SK-N-SH treated with all-trans-retinoic acid at 6 μM for 48 hours (cell line): ENCODE data around the gene BRINP1.

Experiments used
- ATAC-seq: fragments of 200-7000 bp; cut with Tn5 transposase; 3 replicates; pipeline ENCODE4 v1.9.1; 2020; ENCODE audit warnings: mild to moderate bottlenecking, moderate library complexity
- ARNTL ChIP-seq: fragments of 450-650 bp; formaldehyde crosslinking; IDR thresholded peaks from 2 replicates; pipeline ENCODE4 v1.5.0; 2020; ENCODE audit warnings: low read depth, mild to moderate bottlenecking, moderate library complexity, borderline replicate concordance
- BACH2 ChIP-seq: fragments of 250-450 bp; sonication (Bioruptor Pico); IDR thresholded peaks from 2 replicates; pipeline ENCODE4 v1.9.0; 2021; ENCODE audit warnings: mild to moderate bottlenecking, borderline replicate concordance
- CSDC2 ChIP-seq: fragments of 250-450 bp; sonication (Bioruptor Pico); IDR thresholded peaks from 2 replicates; pipeline ENCODE4 v1.5.0; 2020; ENCODE audit warnings: mild to moderate bottlenecking, moderate library complexity
- CSRNP3 ChIP-seq: fragments of 250-450 bp; sonication (Bioruptor Pico); IDR thresholded peaks from 2 replicates; pipeline ENCODE4 v1.5.1; 2021; ENCODE audit warnings: mild to moderate bottlenecking, moderate library complexity
- ESRRG ChIP-seq: fragments of 250-450 bp; sonication (Bioruptor Pico); IDR thresholded peaks from 2 replicates; pipeline ENCODE4 v1.6.1; 2021; ENCODE audit warnings: mild to moderate bottlenecking
- GLIS3 ChIP-seq: fragments of 250-450 bp; sonication (Bioruptor Pico); IDR thresholded peaks from 2 replicates; pipeline ENCODE4 v1.5.0; 2020; ENCODE audit warnings: mild to moderate bottlenecking, moderate library complexity
- ISL1 ChIP-seq: fragments of 250-450 bp; sonication (Bioruptor Pico); IDR thresholded peaks from 2 replicates; pipeline ENCODE4 v2.1.2; 2022; ENCODE audit warnings: mild to moderate bottlenecking, moderate library complexity
- OSR1 ChIP-seq: fragments of 250-450 bp; sonication (Bioruptor Pico); IDR thresholded peaks from 2 replicates; pipeline ENCODE4 v1.8.0; 2022; ENCODE audit warnings: moderate library complexity, mild to moderate bottlenecking, inconsistent platforms
- PATZ1 ChIP-seq: fragments of 250-450 bp; sonication (Bioruptor Pico); IDR thresholded peaks from 2 replicates; pipeline ENCODE4 v1.8.0; 2020; ENCODE audit warnings: mild to moderate bottlenecking, moderate library complexity, borderline replicate concordance
- PPARA ChIP-seq: fragments of 250-450 bp; sonication (Bioruptor Pico); IDR thresholded peaks from 2 replicates; pipeline ENCODE4 v1.5.0; 2020; ENCODE audit warnings: mild to moderate bottlenecking, borderline replicate concordance
- RARB ChIP-seq: fragments of 250-450 bp; sonication (Bioruptor Pico); IDR thresholded peaks from 2 replicates; pipeline ENCODE4 v1.8.0; 2021; ENCODE audit warnings: mild to moderate bottlenecking, moderate library complexity
- SNAI2 ChIP-seq: fragments of 250-450 bp; sonication (Bioruptor Pico); IDR thresholded peaks from 2 replicates; pipeline ENCODE4 v1.5.0; 2020; ENCODE audit warnings: mild to moderate bottlenecking, moderate library complexity
- TCF4 ChIP-seq: fragments of 250-450 bp; sonication (Bioruptor Pico); IDR thresholded peaks from 2 replicates; pipeline ENCODE4 v1.8.0; 2021; ENCODE audit warnings: mild to moderate bottlenecking, moderate library complexity, borderline replicate concordance
- TSHZ2 ChIP-seq: fragments of 250-450 bp; sonication (Bioruptor Pico); IDR thresholded peaks from 2 replicates; pipeline ENCODE4 v1.5.0; 2020; ENCODE audit warnings: mild to moderate bottlenecking, moderate library complexity
- ZC3H10 ChIP-seq: fragments of 250-450 bp; sonication (Bioruptor Pico); IDR thresholded peaks from 2 replicates; pipeline ENCODE4 v1.5.1; 2021; ENCODE audit warnings: mild to moderate bottlenecking, moderate library complexity
- ZFP3 ChIP-seq: fragments of 250-450 bp; sonication (Bioruptor Pico); IDR thresholded peaks from 2 replicates; pipeline ENCODE4 v1.5.0; 2020; ENCODE audit warnings: mild to moderate bottlenecking, moderate library complexity
- ZNF70 ChIP-seq: fragments of 450-650 bp; formaldehyde crosslinking; IDR thresholded peaks from 2 replicates; pipeline ENCODE4 v1.5.0; 2020; ENCODE audit warnings: mild to moderate bottlenecking, moderate library complexity
- ZNF8 ChIP-seq: fragments of 450-650 bp; formaldehyde crosslinking; IDR thresholded peaks from 2 replicates; pipeline ENCODE4 v1.5.0; 2020; ENCODE audit warnings: mild to moderate bottlenecking, moderate library complexity
- TF ChIP-seq, protein P1 (sequence below): fragments of 250-450 bp; sonication (Bioruptor Pico); IDR thresholded peaks from 2 replicates; pipeline ENCODE4 v1.8.0; 2021; ENCODE audit warnings: low read depth, mild to moderate bottlenecking, moderate library complexity, borderline replicate concordance

BRINP1 gene

GRCh38 chr9:119160551-119160950, 208.7 kb downstream of the BRINP1 start:
- TF ChIP-seq BACH2 (no peak), GLIS3 (CRISPR knock-in tag) (no peak), CSRNP3 (no peak), TSHZ2 (CRISPR knock-in tag) (no peak), PPARA (no peak), RARB (CRISPR knock-in tag) (no peak), ARNTL (CRISPR knock-in tag) (no peak), SNAI2 (CRISPR knock-in tag) (no peak), ZNF70 (CRISPR knock-in tag) (no peak), ZC3H10 (no peak), ZFP3 (CRISPR knock-in tag) (no peak), ISL1 (CRISPR knock-in tag) (no peak), CSDC2 (CRISPR knock-in tag) (no peak), TCF4 (CRISPR knock-in tag) (no peak), ESRRG (no peak), PATZ1 (CRISPR knock-in tag) (no peak)
- TF ChIP-seq, protein P1, sequence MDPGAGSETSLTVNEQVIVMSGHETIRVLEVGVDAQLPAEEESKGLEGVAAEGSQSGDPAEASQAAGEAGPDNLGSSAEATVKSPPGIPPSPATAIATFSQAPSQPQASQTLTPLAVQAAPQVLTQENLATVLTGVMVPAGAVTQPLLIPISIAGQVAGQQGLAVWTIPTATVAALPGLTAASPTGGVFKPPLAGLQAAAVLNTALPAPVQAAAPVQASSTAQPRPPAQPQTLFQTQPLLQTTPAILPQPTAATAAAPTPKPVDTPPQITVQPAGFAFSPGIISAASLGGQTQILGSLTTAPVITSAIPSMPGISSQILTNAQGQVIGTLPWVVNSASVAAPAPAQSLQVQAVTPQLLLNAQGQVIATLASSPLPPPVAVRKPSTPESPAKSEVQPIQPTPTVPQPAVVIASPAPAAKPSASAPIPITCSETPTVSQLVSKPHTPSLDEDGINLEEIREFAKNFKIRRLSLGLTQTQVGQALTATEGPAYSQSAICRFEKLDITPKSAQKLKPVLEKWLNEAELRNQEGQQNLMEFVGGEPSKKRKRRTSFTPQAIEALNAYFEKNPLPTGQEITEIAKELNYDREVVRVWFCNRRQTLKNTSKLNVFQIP (CRISPR knock-in tag), result no peak
- TF ChIP-seq, all 23 proteins: peak for 0
- no peak for ATAC-seq

DNA sequence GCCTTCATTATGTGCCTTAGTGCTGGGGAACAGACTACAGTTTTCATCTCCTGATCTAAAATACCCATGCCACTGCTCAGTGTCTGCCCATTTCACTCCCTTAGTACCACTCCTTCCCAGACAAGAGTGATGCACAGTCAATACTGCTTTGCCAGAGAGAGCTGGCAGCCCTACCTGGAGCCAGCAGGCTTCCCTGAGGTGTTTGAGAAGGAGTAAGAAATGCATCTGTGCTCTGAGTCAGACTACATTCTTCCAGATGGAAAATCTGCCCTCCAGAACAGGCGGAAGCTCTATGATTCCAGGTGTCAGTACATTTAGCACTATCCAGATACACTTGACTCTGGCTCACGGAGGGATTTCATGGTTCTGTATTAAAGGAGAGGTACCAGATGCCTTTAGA, 209.8 kb downstream of the BRINP1 start:
- TF ChIP-seq BACH2 (no peak), PATZ1 (CRISPR knock-in tag) (no peak), ZNF70 (CRISPR knock-in tag) (no peak), TSHZ2 (CRISPR knock-in tag) (no peak), ZNF8 (CRISPR knock-in tag) (no peak), ESRRG (no peak), CSRNP3 (no peak), ARNTL (CRISPR knock-in tag) (no peak), OSR1 (CRISPR knock-in tag) (no peak), CSDC2 (CRISPR knock-in tag) (no peak), ZC3H10 (no peak), ISL1 (CRISPR knock-in tag) (no peak), GLIS3 (CRISPR knock-in tag) (no peak), PPARA (no peak), ZFP3 (CRISPR knock-in tag) (no peak)
- TF ChIP-seq, all 23 proteins: peak for 0
- no peak for ATAC-seq
